Cardiac muscle cell (in vitro differentiated cells and primary cell): ENCODE measurements around the gene IQGAP2. TPM values are rescaled to one million over a fixed set of nuclear protein-coding genes. Genes with fewer than 3 reads are reported as not detected.

Experiments
- DNase-seq, 2 donors: peaks; one replicate each; pipeline versions ENCODE4 v3.0.0 to v3.0.0-alpha.2; 2010 to 2017; ENCODE audit warnings: low read depth in 1 of 2, low spot score in 1 of 2
- H3K27ac ChIP-seq: fragments of 200-600 bp; sonication (generic); 2 replicates; pipeline ENCODE4 v1.5.1; 2016
- H3K27me3 ChIP-seq: fragments of 200-600 bp; sonication (generic); 2 replicates; pipeline ENCODE4 v1.6.0; 2016; ENCODE audit warnings: control low read depth
- H3K36me3 ChIP-seq: fragments of 200-600 bp; sonication (generic); 2 replicates; pipeline ENCODE4 v1.5.1; 2016; ENCODE audit warnings: control low read depth
- H3K4me1 ChIP-seq: fragments of 200-600 bp; sonication (generic); 2 replicates; pipeline ENCODE4 v1.8.1; 2017; ENCODE audit warnings: low read depth, mild to moderate bottlenecking, mixed run types
- H3K4me3 ChIP-seq: fragments of 200-600 bp; sonication (generic); 2 replicates; pipeline ENCODE4 v1.5.1; 2016; ENCODE audit warnings: mild to moderate bottlenecking
- H3K9me3 ChIP-seq: fragments of 200-600 bp; sonication (generic); 2 replicates; pipeline ENCODE4 v1.5.1; 2017; ENCODE audit warnings: low read depth, mild to moderate bottlenecking, control low read depth
- polyA plus RNA-seq: library from polyadenylated mRNA; unstranded; fragments of >200 nt; fragmentation: Nextera tagmentation; extraction: Ambion mirVana; gene quantifications from 2 replicates; pipeline ENCODE4 v1.2.1, GENCODE V29; 2016
- total RNA-seq: library from RNA; depleted of rRNA; stranded (reverse); fragments of >200 nt; gene quantifications from 2 replicates; pipeline ENCODE4 v1.2.3, GENCODE V29; 2016
- TF ChIP-seq, protein P1 (sequence below): IDR thresholded peaks from 2 replicates; pipeline ENCODE4 v1.5.1; 2012; ENCODE audit warnings: low read depth, mild to moderate bottlenecking, low read length

The IQGAP2 gene
- total and polyA plus RNA-seq, 2 experiments from 2014 or later: 4.1 to 10.8 TPM

DNA sequence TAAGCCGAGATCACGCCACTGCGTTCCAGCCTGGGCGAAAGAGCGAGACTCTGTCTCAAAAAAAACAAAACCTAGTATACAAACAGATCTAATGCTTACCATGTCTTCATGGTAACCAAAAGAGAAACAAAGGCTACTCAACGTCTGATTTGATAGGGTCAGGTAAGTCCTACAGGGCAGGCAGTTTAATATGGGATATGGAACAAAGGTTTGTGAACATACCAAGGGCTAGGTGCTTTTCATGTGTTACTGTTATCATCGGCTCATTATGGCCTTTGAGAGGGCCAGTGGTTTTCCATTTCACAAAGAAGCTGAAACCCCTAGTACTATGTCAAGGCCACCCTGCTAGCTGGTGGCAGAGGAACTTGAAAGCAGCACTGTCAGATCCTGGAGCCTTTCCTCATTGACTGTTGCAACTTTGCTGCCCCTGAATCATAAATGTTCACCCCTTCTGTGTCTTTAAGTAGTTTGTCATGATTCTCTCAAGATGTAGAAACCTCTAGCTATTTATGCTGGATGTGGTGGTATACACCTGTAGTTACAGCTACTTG is 5.1 kb downstream of the IQGAP2 start:
- Histone ChIP-seq H3K27me3 (peaks cover 5% of the 10 kb centered on the region), H3K36me3 (no peaks in the 10 kb centered on the region), H3K4me1 (no peaks in the 10 kb centered on the region), H3K27ac (no peak overlapping the region), H3K4me3 (no peak overlapping the region), H3K9me3 (no peaks in the 10 kb centered on the region)
- DNase-seq: no peak
- TF ChIP-seq, protein P1, sequence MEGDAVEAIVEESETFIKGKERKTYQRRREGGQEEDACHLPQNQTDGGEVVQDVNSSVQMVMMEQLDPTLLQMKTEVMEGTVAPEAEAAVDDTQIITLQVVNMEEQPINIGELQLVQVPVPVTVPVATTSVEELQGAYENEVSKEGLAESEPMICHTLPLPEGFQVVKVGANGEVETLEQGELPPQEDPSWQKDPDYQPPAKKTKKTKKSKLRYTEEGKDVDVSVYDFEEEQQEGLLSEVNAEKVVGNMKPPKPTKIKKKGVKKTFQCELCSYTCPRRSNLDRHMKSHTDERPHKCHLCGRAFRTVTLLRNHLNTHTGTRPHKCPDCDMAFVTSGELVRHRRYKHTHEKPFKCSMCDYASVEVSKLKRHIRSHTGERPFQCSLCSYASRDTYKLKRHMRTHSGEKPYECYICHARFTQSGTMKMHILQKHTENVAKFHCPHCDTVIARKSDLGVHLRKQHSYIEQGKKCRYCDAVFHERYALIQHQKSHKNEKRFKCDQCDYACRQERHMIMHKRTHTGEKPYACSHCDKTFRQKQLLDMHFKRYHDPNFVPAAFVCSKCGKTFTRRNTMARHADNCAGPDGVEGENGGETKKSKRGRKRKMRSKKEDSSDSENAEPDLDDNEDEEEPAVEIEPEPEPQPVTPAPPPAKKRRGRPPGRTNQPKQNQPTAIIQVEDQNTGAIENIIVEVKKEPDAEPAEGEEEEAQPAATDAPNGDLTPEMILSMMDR: no peak

DNA sequence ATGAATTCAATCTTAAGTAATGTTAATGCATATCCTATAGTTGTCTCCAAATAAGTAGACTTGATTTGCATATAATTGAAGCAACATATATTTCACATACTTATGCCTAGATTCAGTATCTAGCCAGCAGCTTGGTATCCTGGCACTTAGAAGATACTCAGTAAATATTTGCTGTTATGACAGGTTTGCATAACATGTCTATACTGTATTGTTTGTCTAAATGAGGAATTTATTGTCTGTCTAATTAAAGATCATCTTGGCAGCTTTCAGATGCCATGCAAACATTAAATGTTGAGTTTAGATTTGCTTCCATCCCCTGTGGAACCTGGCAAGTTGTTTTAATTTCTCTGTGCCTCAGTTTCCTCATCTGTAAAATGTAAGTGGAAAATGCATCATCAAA is 9.4 kb downstream of the IQGAP2 start:
- Histone ChIP-seq H3K36me3 (no peaks in the 10 kb centered on the region), H3K27me3 (no peaks in the 10 kb centered on the region), H3K27ac (no peak overlapping the region), H3K9me3 (no peaks in the 10 kb centered on the region), H3K4me1 (no peaks in the 10 kb centered on the region), H3K4me3 (no peak overlapping the region)
- DNase-seq: no peak
- TF ChIP-seq, protein P1: no peak

DNA sequence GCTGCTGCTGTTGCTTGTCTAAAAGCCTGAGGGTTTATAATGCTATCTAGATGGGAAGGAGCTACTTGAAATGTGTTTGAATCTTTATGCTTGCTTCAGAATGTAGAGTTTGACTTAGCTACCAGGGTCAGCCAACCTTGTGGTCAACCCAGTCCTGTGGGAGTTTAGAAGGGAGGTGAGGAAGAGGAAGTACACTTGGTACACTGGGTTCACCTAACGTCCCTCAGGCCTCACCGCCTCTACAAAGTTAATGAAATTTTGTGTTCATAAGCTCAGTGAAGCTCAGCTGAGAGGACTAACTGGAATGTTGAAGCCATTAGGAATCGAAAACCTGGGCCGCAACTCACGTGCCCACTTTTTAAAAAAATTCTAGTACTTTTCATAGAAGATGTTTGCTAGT is 10.7 kb downstream of the IQGAP2 start:
- Histone ChIP-seq H3K36me3 (no peaks in the 10 kb centered on the region), H3K9me3 (no peaks in the 10 kb centered on the region), H3K4me1 (no peaks in the 10 kb centered on the region), H3K27me3 (no peaks in the 10 kb centered on the region), H3K27ac (no peak overlapping the region), H3K4me3 (no peak overlapping the region)
- no peak for DNase-seq
- TF ChIP-seq, protein P1: no peak

DNA sequence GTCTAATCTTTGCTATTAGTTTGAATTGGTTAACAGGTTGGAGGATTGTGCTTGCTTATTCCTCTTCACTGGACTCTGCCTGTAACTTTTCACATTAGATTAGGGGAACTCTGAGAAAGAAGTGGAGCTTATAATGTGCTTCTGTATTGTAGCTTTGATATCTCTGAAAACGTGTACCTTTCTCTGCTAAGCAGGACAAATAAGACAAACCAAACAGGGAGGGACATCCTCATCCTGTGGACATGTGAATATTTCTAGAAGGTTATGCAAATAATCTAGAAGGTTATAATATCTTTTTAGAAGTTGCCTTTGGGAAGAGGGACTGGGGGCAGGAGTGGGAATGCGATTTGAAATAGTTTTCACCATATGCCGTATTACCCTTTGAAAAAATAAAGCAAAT is 11.7 kb downstream of the IQGAP2 start:
- H3K27me3 ChIP-seq: no peaks in the 10 kb centered on the region
- H3K9me3 ChIP-seq: no peaks in the 10 kb centered on the region
- H3K4me1 ChIP-seq: no peaks in the 10 kb centered on the region
- DNase-seq: no peak
- no peaks in the 10 kb centered on the region for H3K36me3 ChIP-seq
- TF ChIP-seq, protein P1: no peak
- H3K4me3 ChIP-seq: no peak overlapping the region
- no peak overlapping the region for H3K27ac ChIP-seq

DNA sequence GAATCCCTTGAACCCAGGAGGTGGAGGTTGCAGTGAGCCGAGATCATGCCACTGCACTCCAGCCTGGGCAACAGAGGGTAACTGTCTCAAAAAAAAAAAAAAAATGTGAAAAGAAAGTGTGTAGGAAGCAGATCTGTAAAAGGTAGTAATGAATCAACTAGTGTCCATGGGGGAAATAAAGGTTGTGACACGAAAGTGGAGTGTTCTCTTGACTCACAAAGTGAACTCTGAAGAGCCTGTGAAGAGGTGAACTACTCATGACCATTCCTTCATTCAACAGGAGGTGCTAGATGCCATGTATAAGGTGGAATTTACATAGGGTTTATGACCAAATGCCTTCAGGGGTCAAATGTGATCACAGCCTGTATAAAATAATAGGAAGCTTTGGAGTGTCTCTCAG is 12.8 kb downstream of the IQGAP2 start:
- Histone ChIP-seq H3K4me1 (no peaks in the 10 kb centered on the region), H3K4me3 (no peak overlapping the region), H3K27ac (no peak overlapping the region), H3K36me3 (no peaks in the 10 kb centered on the region), H3K27me3 (no peaks in the 10 kb centered on the region), H3K9me3 (no peaks in the 10 kb centered on the region)
- no peak for DNase-seq
- TF ChIP-seq, protein P1: no peak
